Measurements from ENCODE around the gene BABAM2.

Gene BABAM2

DNA sequence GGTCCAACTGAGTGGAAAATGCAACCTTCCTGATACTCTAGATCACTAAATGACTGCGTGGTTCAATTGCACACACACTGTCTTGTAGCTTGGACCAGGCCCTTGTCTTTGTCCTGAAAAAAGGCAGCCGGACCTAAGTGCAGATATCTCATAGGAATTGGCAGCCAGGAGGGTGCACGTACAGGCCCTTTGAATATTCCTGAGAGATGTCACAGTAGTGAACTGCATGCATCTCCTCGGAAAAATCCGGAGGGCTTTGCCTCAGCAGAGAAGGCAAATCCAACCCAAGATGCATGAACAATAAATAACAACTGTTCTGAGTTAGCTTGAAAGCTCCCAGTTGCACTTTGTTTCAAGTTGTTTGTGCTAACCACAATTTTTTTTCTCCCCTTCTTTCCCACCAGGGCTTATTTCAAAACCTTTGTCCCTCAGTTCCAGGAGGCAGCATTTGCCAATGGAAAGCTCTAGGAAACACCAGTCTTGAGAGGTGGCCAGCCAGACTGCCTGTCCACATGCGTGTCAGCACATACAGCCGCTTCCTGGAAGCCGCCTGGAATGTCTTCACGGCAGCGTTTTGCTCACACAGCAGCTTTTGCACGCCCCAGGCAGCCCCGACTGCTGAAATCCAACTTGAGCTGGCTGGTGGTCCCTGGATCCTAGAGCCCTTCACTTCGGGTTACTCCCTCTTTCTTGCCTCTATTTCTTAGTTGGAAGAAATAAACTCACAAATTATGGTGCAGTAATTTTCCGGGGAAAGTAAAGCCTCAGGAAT is 447.7 kb downstream of the BABAM2 start:
- DNase-seq = no peak

DNA sequence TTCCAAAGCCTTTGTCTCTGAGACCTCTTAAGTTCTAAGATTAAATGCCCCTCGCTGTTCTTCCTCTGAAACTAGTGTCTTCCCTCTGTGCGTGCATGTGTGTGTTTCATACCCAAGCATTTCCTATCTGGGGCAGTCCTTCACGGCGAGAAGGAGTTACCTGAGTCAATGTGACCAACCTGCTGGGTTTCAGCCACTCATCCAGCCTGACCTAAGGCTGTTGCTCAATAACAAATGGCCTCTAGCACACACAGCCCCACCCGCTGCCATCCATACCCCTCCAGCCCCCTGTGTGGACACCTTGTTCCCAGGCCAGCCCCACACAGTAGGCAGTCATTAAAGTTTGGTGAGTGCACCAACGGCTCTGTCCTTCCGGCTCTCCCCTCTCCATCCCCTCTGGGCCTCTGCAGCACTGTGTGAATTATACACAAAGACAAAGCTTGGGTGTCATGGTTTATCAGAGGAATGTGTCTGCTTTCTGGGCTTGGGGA is 448.3 kb downstream of the BABAM2 start:
- no peak for DNase-seq

DNA sequence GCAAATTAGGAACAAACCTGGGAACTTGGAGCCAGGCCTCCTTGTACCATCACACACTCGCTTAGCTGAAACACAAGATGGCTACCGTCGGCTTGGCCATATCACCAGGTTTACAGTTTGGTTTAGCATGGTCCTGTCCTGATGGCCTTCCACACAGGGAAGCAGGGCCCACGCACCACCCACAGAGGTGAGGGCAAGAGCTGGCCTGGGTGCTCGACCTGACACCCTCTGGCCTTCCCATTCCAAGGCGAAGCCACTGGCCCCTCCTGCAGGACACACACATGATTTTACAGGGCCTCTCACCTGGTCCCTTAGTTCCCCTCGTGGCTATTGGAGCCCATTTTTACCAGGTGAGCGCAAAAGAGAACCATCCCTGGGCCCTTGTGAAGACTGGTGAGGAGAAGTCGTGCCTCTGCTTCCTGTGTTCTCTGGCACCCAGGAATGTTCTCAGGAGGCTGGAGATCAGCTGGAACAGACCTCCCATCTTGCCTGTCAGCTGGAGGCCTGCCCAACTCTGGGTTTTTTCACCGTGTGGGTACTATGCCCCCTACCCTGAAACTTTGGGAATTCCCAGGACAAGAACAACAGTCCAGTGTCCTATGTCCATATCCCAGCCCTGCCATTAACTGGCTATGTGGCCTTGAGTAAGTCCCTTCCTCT is 449.1 kb downstream of the BABAM2 start:
- no peak for DNase-seq

- no peak for DNase-seq
These were observed 450.0 kb downstream of the BABAM2 start for GRCh38 chr2:28340312-28341202.

DNA sequence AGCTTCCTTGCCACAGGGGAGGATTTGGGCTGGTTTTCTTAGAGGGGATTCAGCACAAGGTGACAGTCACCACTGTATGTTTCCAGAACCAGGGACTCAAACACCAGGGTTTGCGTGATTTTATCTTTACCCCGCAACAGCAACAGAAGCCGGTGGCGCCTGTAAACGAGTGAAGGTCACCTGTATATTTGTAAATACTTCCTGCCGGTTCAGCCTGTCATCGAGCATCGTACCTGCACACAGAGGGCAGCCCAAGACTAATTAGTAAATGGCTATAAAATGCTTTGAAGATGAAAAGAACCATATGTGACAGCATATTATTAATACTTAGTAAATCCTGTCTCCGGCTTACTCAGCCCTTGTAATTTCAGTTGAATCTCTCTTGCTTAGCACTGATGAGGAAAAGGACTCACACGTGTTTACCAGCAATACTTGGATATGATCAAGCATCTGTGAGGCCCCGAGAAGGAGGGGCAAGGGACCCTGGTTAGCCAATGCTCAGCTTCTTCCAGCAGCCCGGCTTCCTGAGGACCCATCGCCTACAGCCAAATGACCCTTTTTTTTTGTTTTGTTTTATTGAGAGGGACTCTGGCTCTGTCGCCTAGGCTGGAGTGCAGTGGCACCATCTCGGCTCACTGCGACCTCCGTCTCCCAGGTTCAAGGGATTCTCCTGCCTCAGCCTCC is 450.8 kb downstream of the BABAM2 start:
- no peak for DNase-seq

GRCh38 chr2:28342081-28342967 is 451.8 kb downstream of the BABAM2 start:
- no peak for DNase-seq

DNA sequence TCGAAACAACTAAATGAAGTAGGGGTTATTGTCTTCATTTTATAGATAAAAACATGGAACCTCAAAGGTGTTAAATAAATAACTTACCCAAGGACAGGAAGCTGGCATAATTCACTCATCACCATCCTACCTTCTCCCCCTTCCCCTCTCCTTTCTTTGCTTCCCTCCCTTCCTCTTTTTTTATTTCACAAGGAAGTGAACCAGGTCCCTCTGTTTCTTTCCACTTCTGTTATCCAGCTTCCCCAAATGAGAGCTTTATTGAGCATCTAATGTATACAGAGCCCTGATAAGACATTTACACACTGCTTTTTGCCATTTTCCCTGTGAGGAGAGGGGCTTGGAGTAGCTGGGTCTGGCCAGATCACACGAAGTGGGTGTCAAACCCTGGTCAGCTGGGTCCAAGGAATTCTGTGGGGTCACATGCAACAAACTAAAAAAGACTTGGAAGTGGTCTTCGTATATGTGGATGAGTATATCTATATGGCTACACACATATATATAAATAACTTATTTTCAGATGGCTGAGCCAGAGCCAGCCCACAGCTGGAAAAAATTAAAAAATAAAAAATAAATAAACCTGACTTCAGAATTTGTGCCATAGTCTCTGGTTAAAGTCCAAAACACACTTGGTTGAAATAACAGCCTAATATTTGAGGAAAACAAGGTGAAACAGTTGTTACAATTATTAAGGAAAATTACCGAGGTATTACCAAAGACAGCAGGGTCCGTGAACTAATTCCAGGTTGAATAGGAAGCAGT is 452.8 kb downstream of the BABAM2 start:
- no peak for DNase-seq

DNA sequence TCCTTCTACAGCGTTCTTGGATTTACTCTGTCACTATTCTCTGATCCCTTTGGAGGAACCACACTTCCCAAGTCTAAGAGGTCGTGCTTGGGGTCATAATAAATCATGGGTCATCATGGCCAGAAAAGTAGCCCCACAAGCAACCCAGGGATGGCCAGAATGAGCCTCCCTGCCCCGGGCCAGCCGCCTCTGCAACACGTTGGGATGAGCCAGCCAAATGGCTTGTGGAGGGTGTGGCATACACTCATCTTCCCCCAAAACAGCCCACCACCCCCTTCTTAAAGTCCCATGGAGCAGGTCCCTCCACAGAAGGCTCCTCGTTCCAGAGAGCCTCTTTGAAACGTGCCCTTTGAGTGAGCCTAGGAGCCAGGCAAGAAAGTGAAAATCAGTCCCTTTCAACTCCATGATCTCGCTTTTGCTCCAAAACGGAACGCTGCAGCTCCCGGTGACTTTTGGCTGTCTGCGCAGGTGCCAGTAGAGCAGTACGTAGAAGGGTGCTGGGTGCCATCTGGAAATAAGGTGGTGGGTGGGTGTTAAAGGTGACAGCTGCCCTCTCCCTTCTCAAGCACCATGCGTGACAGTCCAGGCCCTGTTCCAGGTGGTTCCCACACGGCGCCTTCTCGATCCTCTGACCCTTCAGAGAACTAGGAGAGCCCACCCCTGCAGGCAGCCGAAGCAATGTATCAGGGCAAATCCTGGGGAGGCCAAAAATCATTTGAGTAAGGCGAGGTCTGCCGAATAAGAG is 453.6 kb downstream of the BABAM2 start:
- no peak for DNase-seq

- DNase-seq = no peak
These were observed 454.3 kb downstream of the BABAM2 start for GRCh38 chr2:28344756-28345373.

- no peak for DNase-seq
These were observed 455.1 kb downstream of the BABAM2 start for GRCh38 chr2:28345619-28346018.

DNA sequence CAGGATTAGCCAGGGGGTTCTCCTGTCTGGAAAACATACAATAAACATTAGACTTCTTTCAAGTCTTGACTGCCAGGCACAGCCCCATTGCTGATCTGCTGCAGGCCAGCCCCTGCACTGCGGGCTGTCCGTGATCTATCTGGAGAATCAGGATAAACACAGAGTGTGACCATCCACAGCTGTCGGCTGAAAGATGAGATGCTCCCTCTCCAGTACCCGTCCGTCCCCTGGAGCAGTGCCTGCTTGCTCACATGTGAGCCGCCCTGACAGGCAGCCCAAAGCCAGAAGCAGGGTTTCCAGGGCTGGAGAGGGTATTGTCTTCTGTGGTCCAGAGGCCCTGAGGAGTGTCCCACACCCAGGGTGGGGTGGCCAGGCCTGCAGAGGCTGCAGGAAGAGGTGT is 456.1 kb downstream of the BABAM2 start:
- DNase-seq = no peak

- no peak for DNase-seq
These were observed 456.7 kb downstream of the BABAM2 start for GRCh38 chr2:28347193-28347592.

GRCh38 chr2:28347596-28347995 is 457.1 kb downstream of the BABAM2 start:
- DNase-seq = no peak

- peak in 2 of 4 experiments; percentile 22 to 49 for DNase-seq
These were observed 457.6 kb downstream of the BABAM2 start for GRCh38 chr2:28348149-28348567.

GRCh38 chr2:28348921-28349320 is 458.4 kb downstream of the BABAM2 start:
- no peak for DNase-seq

- DNase-seq = no peak
These were observed 459.1 kb downstream of the BABAM2 start for GRCh38 chr2:28349546-28350165.

DNA sequence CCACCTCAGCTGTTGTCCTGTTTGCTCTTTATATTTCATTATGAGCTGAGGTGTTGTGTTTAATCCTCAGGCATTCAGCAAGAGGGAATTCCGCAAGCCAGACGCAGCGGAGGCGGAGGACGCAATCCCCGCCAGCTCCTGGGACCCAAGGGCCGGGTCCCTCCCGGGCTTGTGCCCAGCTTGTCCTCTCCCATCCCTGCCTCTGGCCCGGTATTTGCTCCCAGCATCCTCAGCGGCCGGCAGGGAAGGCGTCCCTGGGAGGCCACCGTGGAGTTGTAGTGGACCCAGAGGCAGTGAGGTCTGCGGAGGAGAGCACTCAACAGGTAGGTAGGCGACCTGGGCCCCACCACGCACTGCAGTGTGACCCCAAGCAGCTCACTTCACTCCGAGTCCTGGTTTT is 459.7 kb downstream of the BABAM2 start:
- no peak for DNase-seq

GRCh38 chr2:28350791-28351285 is 460.3 kb downstream of the BABAM2 start:
- DNase-seq = no peak

GRCh38 chr2:28351621-28352020 is 461.1 kb downstream of the BABAM2 start:
- no peak for DNase-seq

Measured in activated CD4-positive, CD25-positive, alpha-beta regulatory T cell (primary cell).